Measurements from ENCODE around the gene CXCR4.

Gene CXCR4

GRCh38 chr2:136131484-136131960 is 13.6 kb upstream of the CXCR4 start:
- DNase-seq, result no peak

- no peak for DNase-seq
Measured at GRCh38 chr2:136130511-136130910, 12.6 kb upstream of the CXCR4 start.

- no peak for DNase-seq
Measured at GRCh38 chr2:136130045-136130444, 12.1 kb upstream of the CXCR4 start.

GRCh38 chr2:136129601-136130000 is 11.7 kb upstream of the CXCR4 start:
- DNase-seq, result peak; percentile 47

- no peak for DNase-seq
Measured at GRCh38 chr2:136128905-136129304, 11.0 kb upstream of the CXCR4 start.

- DNase-seq, result no peak
Measured at GRCh38 chr2:136128366-136128765, 10.4 kb upstream of the CXCR4 start.

GRCh38 chr2:136127356-136127755 is 9.4 kb upstream of the CXCR4 start:
- DNase-seq, result no peak

GRCh38 chr2:136126421-136126926 is 8.5 kb upstream of the CXCR4 start:
- no peak for DNase-seq

GRCh38 chr2:136126021-136126420 is 8.1 kb upstream of the CXCR4 start:
- no peak for DNase-seq

GRCh38 chr2:136125236-136125635 is 7.3 kb upstream of the CXCR4 start:
- no peak for DNase-seq

GRCh38 chr2:136124805-136125204 is 6.9 kb upstream of the CXCR4 start:
- DNase-seq, result no peak

- DNase-seq, result peak; percentile 69
Measured at GRCh38 chr2:136122661-136123060, 4.7 kb upstream of the CXCR4 start.

GRCh38 chr2:136121204-136121910 is 3.4 kb upstream of the CXCR4 start:
- no peak for DNase-seq

- DNase-seq, result no peak
Measured at GRCh38 chr2:136119717-136120675, 2.0 kb upstream of the CXCR4 start.

- peak; percentile 69 for DNase-seq
Measured at GRCh38 chr2:136118819-136119716, 1.1 kb upstream of the CXCR4 start.

- DNase-seq, result peak; percentile 66
Measured at GRCh38 chr2:136117391-136117841, 533 bp downstream of the CXCR4 start.

GRCh38 chr2:136116813-136117390 is 1.0 kb downstream of the CXCR4 start:
- DNase-seq, result peak; percentile 78

GRCh38 chr2:136116151-136116812 is 1.7 kb downstream of the CXCR4 start:
- peak; percentile 86 for DNase-seq

GRCh38 chr2:136115183-136115761 is 2.7 kb downstream of the CXCR4 start:
- DNase-seq, result peak; percentile 62

- peak; percentile 87 for DNase-seq
Measured at GRCh38 chr2:136114382-136114781, 3.6 kb downstream of the CXCR4 start.

All from suppressor macrophage treated with lipopolysaccharide for 4 hours (primary cell).